Kasumi-1 (cell line): ENCODE data around the gene AGBL1.

ENCODE experiments used
- DNase-seq, 2 experiments: peaks; one replicate each; lab custom pipeline; 2025; lab: John Stamatoyannopoulos, UW

The AGBL1 gene

GRCh38 chr15:86714241-86714640 lies 634.6 kb downstream of the AGBL1 start:
- no peak for DNase-seq

- DNase-seq: no peak
Observed at GRCh38 chr15:86725628-86726027, 646.0 kb downstream of the AGBL1 start.

DNA sequence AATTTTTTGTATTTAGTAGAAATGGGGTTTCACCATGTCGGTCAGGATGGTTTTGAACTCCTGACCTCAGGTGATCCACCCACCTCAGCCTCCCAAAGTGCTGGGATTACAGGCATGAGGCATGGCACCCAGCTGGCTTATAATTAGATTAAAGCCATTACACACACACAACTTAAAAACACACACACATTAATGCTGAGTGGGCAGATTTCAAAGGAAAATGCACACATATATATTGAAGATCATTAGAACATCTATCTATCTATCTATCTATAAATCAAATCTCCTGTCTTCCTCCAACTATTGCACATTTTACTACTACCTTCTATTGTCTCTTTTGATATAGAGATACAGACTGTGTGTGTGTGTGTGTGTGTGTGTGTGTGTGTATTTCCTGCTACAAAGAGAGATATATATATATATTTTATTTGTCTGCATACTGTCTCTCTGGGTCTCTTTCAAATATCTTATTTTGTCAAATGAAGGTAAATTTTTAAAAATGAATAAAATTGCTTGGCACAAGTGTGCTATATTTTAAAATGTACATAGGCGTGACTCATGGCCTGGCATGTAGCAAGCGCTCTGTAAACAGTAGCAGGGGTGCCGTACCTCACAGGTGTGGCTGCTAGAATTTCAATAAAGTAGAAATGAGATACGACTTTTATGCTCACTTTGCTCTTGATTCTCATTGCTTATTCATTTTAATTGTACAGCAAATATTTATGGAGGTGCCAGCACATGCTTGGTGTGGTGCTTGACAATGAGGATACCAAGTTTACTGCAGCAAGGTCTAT lies 655.8 kb downstream of the AGBL1 start:
- DNase-seq: no peak

- no peak for DNase-seq
Observed at GRCh38 chr15:86741917-86742316, 662.2 kb downstream of the AGBL1 start.

- DNase-seq: no peak
Observed at GRCh38 chr15:86743283-86743903, 663.7 kb downstream of the AGBL1 start.

- no peak for DNase-seq
Observed at GRCh38 chr15:86744198-86744780, 664.6 kb downstream of the AGBL1 start.

DNA sequence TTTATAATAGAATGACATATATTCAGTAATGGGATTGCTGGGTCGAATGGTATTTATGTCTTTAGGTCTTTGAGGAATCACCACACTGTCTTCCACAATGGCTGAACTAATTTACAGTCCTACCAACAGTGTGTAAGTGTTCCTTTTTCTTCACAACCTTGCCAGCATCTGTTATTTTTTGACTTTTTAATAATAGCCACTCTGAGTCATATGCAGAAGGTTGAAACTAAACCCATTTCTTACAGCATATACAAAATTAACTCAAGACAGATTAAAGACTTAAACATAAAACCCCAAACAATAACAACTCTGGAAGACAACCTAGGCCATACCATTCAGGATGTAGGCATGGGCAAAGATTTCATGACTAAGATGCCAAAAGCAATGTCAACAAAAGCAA lies 671.4 kb downstream of the AGBL1 start:
- DNase-seq: no peak

DNA sequence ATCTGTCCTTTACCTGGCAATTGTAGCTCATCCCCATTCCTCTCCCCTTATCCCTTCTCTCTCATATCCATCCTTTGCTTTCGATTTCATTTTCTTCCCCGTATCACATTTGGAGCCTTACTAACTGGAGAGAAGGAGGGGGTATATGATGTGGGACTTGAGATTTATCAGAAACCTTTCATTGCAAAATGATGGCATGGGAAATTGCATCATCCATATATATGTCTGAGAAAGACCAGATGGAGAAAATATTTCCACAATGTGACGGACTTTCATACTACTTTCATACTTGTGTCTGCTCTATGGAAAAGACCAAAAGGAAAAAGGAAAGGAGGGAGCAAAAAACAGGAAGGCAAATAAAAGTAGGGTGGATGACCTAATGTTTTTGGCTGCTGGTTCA lies 675.2 kb downstream of the AGBL1 start:
- no peak for DNase-seq

DNA sequence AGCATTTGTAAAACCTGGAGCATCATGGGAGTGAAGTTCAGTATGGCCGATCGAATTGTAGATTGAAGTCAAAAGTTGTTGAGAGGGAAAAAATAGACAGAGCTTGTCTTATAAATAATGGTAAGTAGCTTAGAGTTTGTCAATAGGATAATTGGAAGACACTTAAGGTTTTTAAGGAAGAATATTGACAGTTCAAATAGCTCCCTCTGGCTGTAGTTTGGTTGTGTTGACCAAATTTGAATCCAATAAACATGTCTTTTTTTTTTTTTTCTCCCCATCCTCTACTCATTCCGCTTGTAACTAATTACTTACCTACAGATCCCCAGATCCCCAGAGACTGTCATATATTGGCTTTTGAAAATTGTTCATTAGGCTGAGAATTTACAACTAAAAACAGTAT lies 677.0 kb downstream of the AGBL1 start:
- DNase-seq: no peak

- DNase-seq: no peak
Observed at GRCh38 chr15:86759800-86760523, 680.3 kb downstream of the AGBL1 start.

- no peak for DNase-seq
Observed at GRCh38 chr15:86762874-86763273, 683.2 kb downstream of the AGBL1 start.

GRCh38 chr15:86764021-86764420 lies 684.4 kb downstream of the AGBL1 start:
- DNase-seq: no peak

GRCh38 chr15:86765281-86765680 lies 685.6 kb downstream of the AGBL1 start:
- DNase-seq: no peak

DNA sequence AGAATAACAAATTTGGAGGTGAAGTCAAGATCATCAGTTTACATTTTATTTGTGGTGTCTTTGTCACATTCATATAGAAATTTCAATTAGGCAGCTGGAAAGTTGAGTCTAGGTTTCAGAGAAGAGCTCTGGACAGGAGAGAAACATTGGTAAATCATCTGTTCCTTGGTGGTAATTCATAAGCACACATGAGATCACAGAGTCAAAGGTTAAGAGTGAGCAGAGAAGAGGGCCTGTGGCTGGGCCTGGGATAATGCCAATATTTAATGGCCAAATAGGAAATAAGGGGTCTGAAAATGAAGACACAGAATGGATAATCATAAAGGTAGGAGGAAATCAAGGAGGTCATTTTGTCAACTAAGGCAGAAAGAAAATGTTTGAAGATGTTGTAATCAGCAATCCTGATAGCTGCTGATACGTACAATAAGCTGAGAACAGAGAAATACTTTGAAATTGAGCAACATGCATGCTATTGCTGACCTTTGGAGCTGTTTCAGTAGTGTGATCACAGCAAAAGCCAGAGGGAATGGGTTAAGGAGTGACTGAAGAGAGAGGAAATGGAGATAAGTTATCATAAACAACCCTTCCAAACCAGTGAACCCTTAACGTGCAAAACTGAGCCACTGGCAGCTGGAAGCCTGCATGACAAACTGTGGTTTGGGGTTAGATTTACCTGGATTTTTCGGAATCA lies 692.8 kb downstream of the AGBL1 start:
- DNase-seq: no peak

- DNase-seq: no peak
Observed at GRCh38 chr15:86773736-86774135, 694.1 kb downstream of the AGBL1 start.

DNA sequence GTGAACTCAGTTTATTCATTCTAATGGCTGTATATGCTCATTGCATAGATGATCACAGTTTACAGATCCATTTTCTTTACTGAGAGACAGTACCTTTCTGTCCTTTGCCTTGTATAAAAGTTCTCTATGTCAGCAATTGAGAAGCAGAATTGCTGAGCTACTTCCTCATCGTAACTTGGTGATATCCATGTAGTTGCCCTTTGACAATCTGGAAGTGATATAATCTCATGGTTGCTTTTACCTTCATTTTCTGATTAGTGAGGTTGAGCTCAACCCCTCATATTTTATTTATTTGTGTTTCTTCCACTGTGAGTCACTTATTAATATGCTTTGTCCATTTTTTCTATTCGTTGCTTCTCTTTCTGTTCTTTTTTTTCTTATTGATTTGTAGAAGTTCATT lies 696.5 kb downstream of the AGBL1 start:
- no peak for DNase-seq

- DNase-seq: no peak
Observed at GRCh38 chr15:86796521-86796920, 716.9 kb downstream of the AGBL1 start.

- no peak for DNase-seq
Observed at GRCh38 chr15:86797135-86797534, 717.5 kb downstream of the AGBL1 start.

GRCh38 chr15:86799226-86799625 lies 719.6 kb downstream of the AGBL1 start:
- no peak for DNase-seq

DNA sequence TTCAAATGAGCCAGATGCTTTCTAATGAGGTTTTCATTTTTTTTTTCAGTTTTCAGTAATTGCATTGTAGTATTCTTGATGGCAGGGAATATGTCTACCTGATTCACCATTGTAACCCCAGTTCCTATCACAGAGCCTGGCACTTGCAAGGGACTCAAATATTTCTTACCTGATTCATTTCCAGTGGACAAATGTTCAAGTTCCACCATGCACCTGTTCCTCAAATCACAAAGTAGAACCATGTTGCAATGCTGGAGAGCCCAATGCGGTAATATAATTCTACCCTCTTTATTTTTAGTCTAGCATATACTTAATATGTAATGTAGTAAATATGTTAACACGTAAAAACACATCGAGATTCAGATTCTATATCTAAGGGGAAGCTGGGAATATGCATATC lies 722.6 kb downstream of the AGBL1 start:
- DNase-seq: no peak

GRCh38 chr15:86804406-86804805 lies 724.7 kb downstream of the AGBL1 start:
- no peak for DNase-seq

GRCh38 chr15:86810329-86810728 lies 730.7 kb downstream of the AGBL1 start:
- no peak for DNase-seq
